ENCODE measurements around the gene SBDS. TPM values are rescaled to one million over a fixed set of nuclear protein-coding genes. Genes with fewer than 3 reads are reported as not detected.
A peak's percentile ranks its signal among the peaks of the same experiment; 100 is the strongest.
"Not testable (repeated sequence)": the region's sequence is repeated elsewhere in the genome, so short reads cannot be mapped to it uniquely, and the experiment has no call there.

The SBDS gene
- total RNA-seq (100 to 1,000 TPM in 1 of 2 donors, 10 to 100 TPM in 1; 94.4 to 109 TPM), polyA plus RNA-seq (ENCODE audit: insufficient read length in 6 of 6) (10 to 100 TPM; 82.6 to 90.6 (median 85.8) TPM)
- long read RNA-seq, donor 1, transcript SBDS-201 (5 exons, 1,631 nt), result major isoform, 27 of 42 reads
- long read RNA-seq, donor 1, partial matches to known transcripts, result 14 of 42 reads
- long read RNA-seq, donor 1, other reads (novel, unspliced or antisense), result 0 of 42 reads
- long read RNA-seq, donor 2, transcript SBDS-201 (5 exons, 1,631 nt), result major isoform, 25 of 40 reads
- long read RNA-seq, donor 2, partial matches to known transcripts, result 15 of 40 reads
- long read RNA-seq, donor 2, other reads (novel, unspliced or antisense), result 0 of 40 reads
- long read RNA-seq, donor 3, transcript SBDS-201 (5 exons, 1,631 nt), result major isoform, 29 of 29 reads
- long read RNA-seq, donor 3, partial matches to known transcripts, result 0 of 29 reads
- long read RNA-seq, donor 3, other reads (novel, unspliced or antisense), result 0 of 29 reads
- long read RNA-seq, donor 4, transcript SBDS-201 (5 exons, 1,631 nt), result major isoform, 53 of 90 reads
- long read RNA-seq, donor 4, partial matches to known transcripts, result 35 of 90 reads
- long read RNA-seq, donor 4, other reads (novel, unspliced or antisense), result 2 of 90 reads
- long read RNA-seq, donor 5, transcript SBDS-201 (5 exons, 1,631 nt), result major isoform, 24 of 31 reads
- long read RNA-seq, donor 5, partial matches to known transcripts, result 6 of 31 reads
- long read RNA-seq, donor 5, other reads (novel, unspliced or antisense), result 0 of 31 reads
- long read RNA-seq, donor 6, transcript SBDS-201 (5 exons, 1,631 nt), result major isoform, 45 of 53 reads
- long read RNA-seq, donor 6, partial matches to known transcripts, result 8 of 53 reads
- long read RNA-seq, donor 6, other reads (novel, unspliced or antisense), result 0 of 53 reads
- long read RNA-seq, donor 7, transcript SBDS-201 (5 exons, 1,631 nt), result major isoform, 31 of 31 reads
- long read RNA-seq, donor 7, partial matches to known transcripts, result 0 of 31 reads
- long read RNA-seq, donor 7, other reads (novel, unspliced or antisense), result 0 of 31 reads
- long read RNA-seq, donor 8, transcript SBDS-201 (5 exons, 1,631 nt), result major isoform, 24 of 24 reads
- long read RNA-seq, donor 8, partial matches to known transcripts, result 0 of 24 reads
- long read RNA-seq, donor 8, other reads (novel, unspliced or antisense), result 0 of 24 reads
- long read RNA-seq, donor 9, partial matches to known transcripts, result 0 of 1 reads
- long read RNA-seq, donor 9, other reads (novel, unspliced or antisense), result 0 of 1 reads
- long read RNA-seq, donor 10, transcript SBDS-201 (5 exons, 1,631 nt), result major isoform, 7 of 18 reads
- long read RNA-seq, donor 10, partial matches to known transcripts, result 8 of 18 reads
- long read RNA-seq, donor 10, other reads (novel, unspliced or antisense), result 3 of 18 reads
- long read RNA-seq, donor 11, transcript SBDS-201 (5 exons, 1,631 nt), result major isoform, 61 of 92 reads
- long read RNA-seq, donor 11, partial matches to known transcripts, result 30 of 92 reads
- long read RNA-seq, donor 11, other reads (novel, unspliced or antisense), result 0 of 92 reads
- long read RNA-seq, donor 12, transcript SBDS-201 (5 exons, 1,631 nt), result major isoform, 30 of 38 reads
- long read RNA-seq, donor 12, partial matches to known transcripts, result 7 of 38 reads
- long read RNA-seq, donor 12, other reads (novel, unspliced or antisense), result 0 of 38 reads

DNA sequence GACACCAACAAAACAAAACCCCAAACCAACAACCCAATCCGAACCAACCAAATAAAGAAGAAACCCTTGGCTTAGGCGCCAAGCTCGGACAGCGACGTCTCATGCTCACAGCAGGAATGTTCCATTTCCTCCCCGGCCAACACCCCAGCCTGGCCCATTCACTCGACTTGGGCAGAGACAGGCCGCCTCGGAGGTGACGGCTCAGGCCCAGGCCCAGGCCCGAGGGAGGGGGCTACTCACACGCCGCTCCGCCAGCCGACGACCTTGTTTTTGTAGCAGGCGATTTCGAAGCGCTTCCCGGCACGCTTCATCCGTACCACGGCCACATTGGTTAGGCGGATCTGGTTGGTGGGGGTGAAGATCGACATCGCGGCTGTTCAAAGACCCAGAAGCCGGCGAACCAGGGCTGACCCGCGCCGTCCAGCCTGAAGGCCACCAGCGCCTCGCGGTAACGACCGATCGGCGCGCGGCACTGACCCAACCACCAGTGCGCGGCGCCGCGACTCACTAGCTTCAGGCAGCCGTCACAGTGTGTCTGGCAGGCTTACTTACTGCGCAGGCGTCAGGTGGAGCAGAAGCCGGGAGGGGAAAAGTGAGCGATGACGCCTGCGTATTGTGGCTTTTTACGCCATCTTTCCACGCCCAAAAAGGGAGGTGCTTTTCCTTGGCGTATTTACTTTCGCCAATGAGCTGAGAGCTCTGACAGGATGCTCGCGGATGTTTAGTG, at the start of gene SBDS:
SBDS (minus strand) TSS at position 537 of the 727 bp plus-strand sequence; CDS start at position 368, 169 bp downstream.
- ATAC-seq, result peak; percentile 85
- H3K36me3 ChIP-seq, result peaks cover 0 to 51% of the 10 kb centered on the region in 2 donors
- peak; percentile 96 to 98 (median 96) for DNase-seq
- peak within 1 kb of the TSS; percentile 74 to 89 for H3K4me3 ChIP-seq
- H3K4me1 ChIP-seq, result peaks cover 0 to 29% of the 10 kb centered on the region in 2 donors
- intact Hi-C loops (cut with DNase I); H3K27me3 ChIP-seq; H3K9me3 ChIP-seq: not testable (repeated sequence)
- H3K27ac ChIP-seq, result peak within 1 kb of the TSS; percentile 99

DNA sequence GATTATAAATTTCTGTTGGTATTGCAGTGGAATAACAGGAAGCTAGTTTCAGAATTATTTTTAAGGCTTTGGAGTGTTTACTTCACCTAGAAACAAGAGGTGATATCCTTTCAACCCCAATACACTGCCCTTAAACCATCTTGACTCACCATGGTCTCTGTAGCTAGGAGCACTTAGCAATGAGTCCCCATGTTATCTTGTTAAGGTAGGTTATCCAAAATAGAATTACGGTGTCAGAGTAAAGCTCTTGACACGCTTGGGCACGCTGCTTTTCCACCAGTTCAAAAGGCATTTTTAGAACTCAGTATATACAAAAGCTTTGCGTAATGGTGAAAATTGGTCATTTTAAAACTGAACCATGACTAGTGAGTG, 48.2 kb upstream of the SBDS start:
- H3K27me3 ChIP-seq; H3K9me3 ChIP-seq; intact Hi-C loops (cut with DNase I); H3K4me3 ChIP-seq; DNase-seq; H3K36me3 ChIP-seq: not testable (repeated sequence)
- Histone ChIP-seq H3K4me1 (peaks cover 11 to 12% of the 10 kb centered on the region in 2 donors), H3K27ac (peak overlapping the region; percentile 7 to 30)
- peak; percentile 49 for ATAC-seq

DNA sequence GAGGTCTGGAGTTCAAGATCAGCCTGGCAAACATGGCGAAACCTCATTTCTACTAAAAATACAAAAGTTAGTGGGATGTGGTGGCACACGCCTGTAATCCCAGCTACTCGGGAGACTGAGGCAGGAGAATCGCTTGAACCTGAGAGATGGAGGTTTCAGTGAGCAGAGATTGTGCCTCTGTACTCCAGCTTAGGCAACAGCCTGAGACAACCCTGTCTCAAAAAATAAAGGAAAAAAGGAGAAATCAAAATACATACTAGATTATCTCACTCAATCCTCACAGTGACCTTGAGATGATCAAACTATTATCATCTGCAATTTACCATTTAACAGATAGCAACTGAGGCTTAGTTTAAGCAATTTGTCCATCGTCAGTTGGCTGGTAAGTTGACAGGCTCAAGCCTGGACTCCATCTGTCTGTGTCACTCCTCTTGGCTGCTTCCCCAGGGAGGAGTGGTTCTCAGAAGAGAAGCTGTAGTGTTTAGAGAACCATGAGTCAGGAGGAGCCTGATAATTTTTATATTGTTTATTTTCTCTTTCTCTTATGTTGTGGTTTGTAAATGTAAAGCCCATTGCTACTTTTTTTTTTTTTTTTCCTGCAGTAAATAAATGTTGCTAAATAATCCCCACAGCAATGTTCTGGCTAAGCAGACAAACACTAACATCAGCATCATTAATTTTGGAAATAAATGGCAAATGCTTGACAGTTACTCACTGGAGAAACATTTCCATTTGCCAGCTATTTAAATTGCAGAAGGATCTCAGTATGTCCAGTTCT, 47.6 kb upstream of the SBDS start:
- intact Hi-C loops (cut with DNase I); H3K36me3 ChIP-seq; H3K9me3 ChIP-seq; H3K4me3 ChIP-seq; H3K27me3 ChIP-seq: not testable (repeated sequence)
- DNase-seq (peak in 2 of 4 donors; percentile 35 to 59), ATAC-seq (peak; percentile 97)
- H3K4me1 ChIP-seq, result peaks cover 11 to 12% of the 10 kb centered on the region in 2 donors
- peak overlapping the region; percentile 7 to 30 for H3K27ac ChIP-seq

DNA sequence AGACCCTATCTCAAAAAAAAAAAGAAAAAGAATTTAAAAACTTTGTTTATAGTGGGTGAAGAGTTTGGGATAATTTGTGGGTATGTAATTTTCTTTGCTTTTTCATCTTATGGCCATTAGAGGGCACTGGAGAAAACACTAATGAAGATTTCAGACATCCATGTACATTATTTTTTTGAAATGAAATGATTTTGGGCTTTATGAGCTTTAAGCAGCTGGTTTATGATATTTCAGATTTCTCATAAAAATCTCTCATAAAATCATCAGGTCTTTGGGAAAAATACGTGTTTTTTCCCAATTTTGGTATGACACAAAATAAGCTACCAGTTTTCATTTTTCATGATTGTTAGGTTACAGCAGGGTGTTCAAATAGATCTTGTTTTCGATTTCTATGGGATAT, 45.4 kb upstream of the SBDS start:
- DNase-seq; ATAC-seq; H3K4me3 ChIP-seq; intact Hi-C loops (cut with DNase I); H3K9me3 ChIP-seq; H3K27me3 ChIP-seq; H3K27ac ChIP-seq; H3K36me3 ChIP-seq: not testable (repeated sequence)
- H3K4me1 ChIP-seq, result peaks cover 11 to 12% of the 10 kb centered on the region in 2 donors

DNA sequence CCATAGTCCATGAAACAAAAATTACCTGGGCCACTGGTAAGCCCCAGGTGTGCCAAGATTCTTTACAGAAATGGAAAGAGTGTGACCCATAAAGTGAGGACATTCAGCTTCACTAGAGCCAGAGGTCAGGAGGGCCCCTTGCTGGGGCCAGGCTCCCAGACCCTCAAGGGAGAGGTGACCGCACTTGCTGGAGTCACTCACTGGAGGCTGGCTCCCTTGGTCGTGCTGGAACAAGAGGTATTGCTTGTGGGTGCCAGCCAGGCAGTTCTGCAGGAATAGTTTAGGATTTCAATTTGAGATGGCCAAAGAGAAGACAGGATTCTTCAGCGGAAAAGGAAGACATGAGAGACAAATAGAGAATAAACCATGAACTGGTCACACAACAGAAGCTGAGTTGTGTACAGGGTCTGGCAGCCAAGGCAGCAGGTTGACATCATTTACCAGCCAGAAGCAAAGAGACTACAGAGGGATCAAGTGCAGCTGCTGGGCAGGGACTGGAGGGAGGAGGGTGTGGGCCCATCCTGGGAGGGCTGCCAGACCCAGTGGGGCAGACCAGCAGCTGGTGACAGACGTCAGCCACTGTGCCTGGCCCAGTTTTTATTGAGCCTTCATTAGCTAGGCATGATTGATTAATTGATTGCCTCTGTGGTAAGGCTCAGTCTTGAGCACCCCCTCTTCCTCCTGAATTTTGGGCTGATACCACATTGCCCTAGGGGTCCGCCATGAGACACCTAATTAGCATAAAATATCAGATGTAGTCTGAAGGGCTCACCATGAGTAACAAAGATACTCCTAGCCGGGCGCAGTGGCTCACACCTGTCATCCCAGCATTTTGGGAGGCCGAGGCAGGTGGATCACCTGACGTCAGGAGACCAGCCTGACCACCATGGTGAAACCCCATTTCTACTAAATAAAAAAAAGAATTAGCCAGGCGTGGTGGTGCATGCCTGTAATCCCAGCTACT, 41.3 kb upstream of the SBDS start:
- H3K27me3 ChIP-seq; intact Hi-C loops (cut with DNase I); DNase-seq; H3K4me1 ChIP-seq; H3K4me3 ChIP-seq; ATAC-seq; H3K9me3 ChIP-seq; H3K27ac ChIP-seq: not testable (repeated sequence)
- H3K36me3 ChIP-seq, result peaks cover 0 to 26% of the 10 kb centered on the region in 2 donors

DNA sequence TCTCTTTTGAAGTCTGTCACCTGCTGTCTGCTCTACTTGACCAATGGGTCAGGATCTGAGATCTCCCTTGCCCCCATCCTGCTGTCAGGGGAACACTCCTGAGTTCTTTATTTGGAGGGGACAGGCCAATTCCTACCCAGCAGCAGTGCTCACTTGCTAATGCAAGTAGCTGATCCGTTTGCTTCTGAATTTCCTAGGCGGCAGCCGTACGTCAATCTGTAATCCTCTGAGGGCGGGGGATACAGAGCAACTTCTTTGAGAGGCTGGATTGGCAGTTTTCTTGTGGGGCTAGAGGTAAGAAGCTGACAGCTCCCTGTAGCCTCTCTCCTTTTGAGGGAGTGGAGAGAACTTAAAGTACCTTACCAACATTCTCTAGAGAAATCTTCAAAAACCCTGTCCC, 37.9 kb upstream of the SBDS start:
- H3K4me3 ChIP-seq, result no peak overlapping the region
- H3K36me3 ChIP-seq, result peaks cover 0 to 39% of the 10 kb centered on the region in 2 donors
- TF ChIP-seq, protein P1, sequence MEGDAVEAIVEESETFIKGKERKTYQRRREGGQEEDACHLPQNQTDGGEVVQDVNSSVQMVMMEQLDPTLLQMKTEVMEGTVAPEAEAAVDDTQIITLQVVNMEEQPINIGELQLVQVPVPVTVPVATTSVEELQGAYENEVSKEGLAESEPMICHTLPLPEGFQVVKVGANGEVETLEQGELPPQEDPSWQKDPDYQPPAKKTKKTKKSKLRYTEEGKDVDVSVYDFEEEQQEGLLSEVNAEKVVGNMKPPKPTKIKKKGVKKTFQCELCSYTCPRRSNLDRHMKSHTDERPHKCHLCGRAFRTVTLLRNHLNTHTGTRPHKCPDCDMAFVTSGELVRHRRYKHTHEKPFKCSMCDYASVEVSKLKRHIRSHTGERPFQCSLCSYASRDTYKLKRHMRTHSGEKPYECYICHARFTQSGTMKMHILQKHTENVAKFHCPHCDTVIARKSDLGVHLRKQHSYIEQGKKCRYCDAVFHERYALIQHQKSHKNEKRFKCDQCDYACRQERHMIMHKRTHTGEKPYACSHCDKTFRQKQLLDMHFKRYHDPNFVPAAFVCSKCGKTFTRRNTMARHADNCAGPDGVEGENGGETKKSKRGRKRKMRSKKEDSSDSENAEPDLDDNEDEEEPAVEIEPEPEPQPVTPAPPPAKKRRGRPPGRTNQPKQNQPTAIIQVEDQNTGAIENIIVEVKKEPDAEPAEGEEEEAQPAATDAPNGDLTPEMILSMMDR (IDR thresholded peaks at IDR 0.05), result no peak
- ATAC-seq (no peak), DNase-seq (no peak)
- no peaks in the 10 kb centered on the region for H3K27me3 ChIP-seq
- H3K4me1 ChIP-seq, result no peaks in the 10 kb centered on the region
- peaks cover 0 to 5% of the 10 kb centered on the region in 2 donors for H3K9me3 ChIP-seq
- intact Hi-C loops (cut with DNase I), result no loop called here
- H3K27ac ChIP-seq, result no peak overlapping the region

DNA sequence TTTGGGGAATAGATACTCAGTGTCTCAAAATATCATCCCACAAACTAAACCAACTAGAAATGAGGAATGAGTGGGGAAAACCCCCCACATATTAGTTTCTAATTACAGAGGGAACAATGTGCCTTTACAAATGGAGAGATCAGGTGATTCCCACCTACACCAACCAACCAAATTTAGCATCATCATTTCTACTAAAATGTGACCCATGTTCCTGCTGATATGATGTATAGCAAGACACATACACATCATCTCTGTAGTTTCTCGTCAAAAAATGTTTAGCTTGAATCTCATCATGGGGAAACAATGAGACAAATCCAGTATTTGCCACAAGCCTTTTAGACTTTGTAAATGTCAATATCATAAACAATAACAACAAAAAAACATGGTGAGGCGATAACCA, 36.3 kb upstream of the SBDS start:
- H3K4me3 ChIP-seq; H3K27me3 ChIP-seq; H3K27ac ChIP-seq; H3K9me3 ChIP-seq; DNase-seq; intact Hi-C loops (cut with DNase I); ATAC-seq; H3K4me1 ChIP-seq: not testable (repeated sequence)
- H3K36me3 ChIP-seq, result peaks cover 0 to 38% of the 10 kb centered on the region in 2 donors

DNA sequence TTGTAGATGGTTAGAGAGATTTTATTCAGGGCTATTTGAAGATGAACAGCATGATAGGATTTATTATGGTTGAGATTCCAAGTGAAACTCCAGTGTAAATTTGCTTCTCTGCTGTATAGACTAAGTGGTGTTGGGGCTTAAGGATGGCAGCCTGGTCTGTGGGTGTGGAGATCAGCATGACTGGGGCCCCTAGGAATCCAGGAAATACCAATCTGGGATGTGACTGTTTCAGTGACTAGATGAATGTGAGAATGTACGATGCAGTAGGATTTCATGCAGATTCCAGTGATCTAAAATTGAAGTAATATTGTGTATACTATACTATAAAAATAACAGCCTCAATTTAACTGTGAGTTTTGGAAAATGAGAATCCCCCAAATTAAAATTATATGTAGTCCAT, 30.1 kb upstream of the SBDS start:
- H3K9me3 ChIP-seq; H3K27me3 ChIP-seq; H3K4me3 ChIP-seq; DNase-seq; intact Hi-C loops (cut with DNase I); H3K4me1 ChIP-seq; H3K27ac ChIP-seq: not testable (repeated sequence)
- ATAC-seq, result peak; percentile 37
- peaks cover 0 to 65% of the 10 kb centered on the region in 2 donors for H3K36me3 ChIP-seq
